Measurements from ENCODE around the gene SV2C. TPM values are rescaled to one million over a fixed set of nuclear protein-coding genes. Genes with fewer than 3 reads are reported as not detected.

SV2C gene
- total and polyA plus RNA-seq, 7 donors: under 0.01 to 0.01 TPM; not detected in 5

GRCh38 chr5:76165711-76166374 lies 82.7 kb downstream of the SV2C start:
- DNase-seq (no peak), ATAC-seq (no peak)
- Histone ChIP-seq H3K27ac (no peak overlapping the region), H3K36me3 (ENCODE audit: insufficient read depth in 1 of 2, low read depth in 1 of 2) (no peaks in the 10 kb centered on the region), H3K4me1 (no peaks in the 10 kb centered on the region), H3K9me3 (no peaks in the 10 kb centered on the region), H3K4me3 (no peak overlapping the region), H3K27me3 (ENCODE audit: insufficient read depth in 3 of 3, low read length in 2 of 3) (no peaks in the 10 kb centered on the region)
- TF ChIP-seq CTCF (IDR thresholded peaks at IDR 0.05): no peak
- intact Hi-C loops (cut with DNase I): no loop called here
- 40 to 50% (median 47%) methylated on average over 2 of the region's 2 CpGs for WGBS, 3 donors

- no peak overlapping the region for H3K4me3 ChIP-seq
- no peaks in the 10 kb centered on the region for H3K9me3 ChIP-seq
- intact Hi-C loops (cut with DNase I): no loop called here
- TF ChIP-seq CTCF (IDR thresholded peaks at IDR 0.05): no peak
- 66 to 71% (median 69%) methylated on average over 3 of the region's 3 CpGs for WGBS, 3 donors
- no peaks in the 10 kb centered on the region for H3K27me3 ChIP-seq (ENCODE audit: insufficient read depth in 3 of 3, low read length in 2 of 3)
- no peak for ATAC-seq
- no peaks in the 10 kb centered on the region for H3K4me1 ChIP-seq
- H3K27ac ChIP-seq: no peak overlapping the region
- no peak for DNase-seq
- H3K36me3 ChIP-seq (ENCODE audit: insufficient read depth in 1 of 2, low read depth in 1 of 2): no peaks in the 10 kb centered on the region
These were observed 83.8 kb downstream of the SV2C start for GRCh38 chr5:76166886-76167576.

- Histone ChIP-seq H3K27me3 (ENCODE audit: insufficient read depth in 3 of 3, low read length in 2 of 3) (no peaks in the 10 kb centered on the region), H3K4me1 (no peaks in the 10 kb centered on the region), H3K36me3 (ENCODE audit: insufficient read depth in 1 of 2, low read depth in 1 of 2) (no peaks in the 10 kb centered on the region), H3K4me3 (no peak overlapping the region), H3K27ac (no peak overlapping the region), H3K9me3 (no peaks in the 10 kb centered on the region)
- ATAC-seq (no peak), DNase-seq (no peak)
- WGBS, 3 donors: 36 to 52% (median 40%) methylated on average over 6 of the region's 6 CpGs
- no peak for TF ChIP-seq CTCF (IDR thresholded peaks at IDR 0.05)
- intact Hi-C loops (cut with DNase I): no loop called here
These were observed 86.1 kb downstream of the SV2C start for GRCh38 chr5:76169146-76169905.

- Histone ChIP-seq H3K36me3 (ENCODE audit: insufficient read depth in 1 of 2, low read depth in 1 of 2) (no peaks in the 10 kb centered on the region), H3K4me1 (no peaks in the 10 kb centered on the region), H3K27me3 (ENCODE audit: insufficient read depth in 3 of 3, low read length in 2 of 3) (no peaks in the 10 kb centered on the region), H3K4me3 (no peak overlapping the region), H3K9me3 (no peaks in the 10 kb centered on the region), H3K27ac (no peak overlapping the region)
- intact Hi-C loops (cut with DNase I): no loop called here
- no peak for ATAC-seq
- no peak for TF ChIP-seq CTCF (IDR thresholded peaks at IDR 0.05)
- DNase-seq: no peak
- 94 to 96% (median 95%) methylated on average over 23 of the region's 23 CpGs for WGBS, 3 donors
These were observed 90.9 kb downstream of the SV2C start for GRCh38 chr5:76174101-76174500.
